LNCaP clone FGC (cell line): ENCODE results near the gene TNFRSF8.

Experiments
- DNase-seq: peaks from one replicate; pipeline ENCODE4 v3.0.0-alpha.2; 2011; ENCODE audit warnings: low read depth
- H3K4me3 ChIP-seq: 2 replicates; pipeline ENCODE4 v1.5.1; 2011; ENCODE audit warnings: mild to moderate bottlenecking, low read depth, low read length, control low read depth
- CTCF ChIP-seq: IDR thresholded peaks from 2 replicates; pipeline ENCODE4 v1.5.1; 2012; ENCODE audit warnings: mild to moderate bottlenecking; ENCODE audit not compliant: control insufficient read depth, insufficient read depth; ENCODE audit errors: extremely low read depth

TNFRSF8 gene

GRCh38 chr1:12063141-12064072 lies at the start of gene TNFRSF8:
TSS of gene TNFRSF8 (plus strand) at chr1:12063303. CDS start at chr1:12063599, 296 bp downstream.
- no peak within 1 kb of the TSS for H3K4me3 ChIP-seq
- no peak for DNase-seq

GRCh38 chr1:12014141-12014991 lies 48.7 kb upstream of the TNFRSF8 start:
- no peak for TF ChIP-seq CTCF
- DNase-seq: no peak
- no peak overlapping the region for H3K4me3 ChIP-seq

More at GRCh38 chr1:12063141-12064072, at the start of gene TNFRSF8:
- TF ChIP-seq CTCF: no peak

GRCh38 chr1:12015001-12015491 lies 48.1 kb upstream of the TNFRSF8 start:
- DNase-seq: no peak
- TF ChIP-seq CTCF: no peak
- H3K4me3 ChIP-seq: no peak overlapping the region

- no peak overlapping the region for H3K4me3 ChIP-seq
- TF ChIP-seq CTCF: no peak
- DNase-seq: no peak
Observed at GRCh38 chr1:12015499-12015898, 47.6 kb upstream of the TNFRSF8 start.

GRCh38 chr1:12016182-12016581 lies 46.9 kb upstream of the TNFRSF8 start:
- no peak overlapping the region for H3K4me3 ChIP-seq
- DNase-seq: no peak
- TF ChIP-seq CTCF: no peak

- no peak for TF ChIP-seq CTCF
- H3K4me3 ChIP-seq: peak overlapping the region; percentile 90
- no peak for DNase-seq
Observed at GRCh38 chr1:12019858-12020509, 43.1 kb upstream of the TNFRSF8 start.
